GM18951 (cell line): Measurements from ENCODE around the gene LUZP1.

Experiments
- POLR2A ChIP-seq: IDR thresholded peaks from 4 replicates; pipeline ENCODE4 v1.6.1; 2011; ENCODE audit warnings: mild to moderate bottlenecking; ENCODE audit not compliant: insufficient read length, insufficient read depth; ENCODE audit errors: extremely low read depth
- in situ Hi-C: fragments of 300-500 bp; cut with MboI; formaldehyde crosslinking; loops from one replicate; pipeline ENCODE4 v1.12.0; 2022; ENCODE audit warnings: low sequenced_read_pairs, mixed read lengths, inconsistent platforms; ENCODE audit not compliant: unreplicated experiment

LUZP1 gene

DNA sequence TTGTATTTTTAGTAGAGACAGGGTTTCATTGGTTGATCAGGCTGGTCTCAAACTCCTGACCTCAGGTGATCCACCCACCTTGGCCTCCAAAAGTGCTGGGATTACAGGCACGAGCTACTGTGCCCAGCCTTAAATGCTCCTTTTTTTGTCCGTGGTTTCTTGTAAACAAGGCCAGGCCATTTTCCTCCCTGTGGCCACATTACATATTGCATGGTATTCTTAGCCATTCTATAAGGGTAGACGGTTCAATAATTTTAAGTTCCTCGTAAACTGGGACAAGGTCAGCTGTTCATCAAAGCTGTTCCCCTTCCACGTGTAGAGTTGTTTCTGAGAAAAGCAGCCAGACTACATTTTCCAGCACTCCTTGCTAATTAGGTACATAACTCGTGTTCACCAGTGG lies 10.3 kb upstream of the LUZP1 start:
- in situ Hi-C loops: no loop called here
- TF ChIP-seq POLR2A: no peak

DNA sequence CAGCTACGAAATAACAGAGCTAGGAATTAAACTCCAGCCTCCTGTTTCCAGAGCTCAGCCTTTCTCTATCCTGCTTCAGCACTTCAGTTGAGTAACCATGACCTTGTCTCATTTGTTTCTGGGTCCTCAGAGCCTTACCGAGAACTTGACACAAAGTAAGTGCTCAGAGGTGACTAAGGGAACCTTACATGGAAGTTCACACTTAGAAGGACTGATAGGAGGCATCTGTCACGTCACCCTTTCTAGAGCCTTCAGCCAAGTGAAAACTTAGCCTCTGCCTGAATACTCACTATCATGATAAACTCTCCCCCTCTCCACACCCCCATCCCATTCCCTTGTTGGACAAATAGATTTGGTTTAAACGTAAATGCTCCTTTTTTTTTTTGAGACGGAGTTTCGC lies 9.8 kb upstream of the LUZP1 start:
- no peak for TF ChIP-seq POLR2A
- in situ Hi-C loops: no loop called here

DNA sequence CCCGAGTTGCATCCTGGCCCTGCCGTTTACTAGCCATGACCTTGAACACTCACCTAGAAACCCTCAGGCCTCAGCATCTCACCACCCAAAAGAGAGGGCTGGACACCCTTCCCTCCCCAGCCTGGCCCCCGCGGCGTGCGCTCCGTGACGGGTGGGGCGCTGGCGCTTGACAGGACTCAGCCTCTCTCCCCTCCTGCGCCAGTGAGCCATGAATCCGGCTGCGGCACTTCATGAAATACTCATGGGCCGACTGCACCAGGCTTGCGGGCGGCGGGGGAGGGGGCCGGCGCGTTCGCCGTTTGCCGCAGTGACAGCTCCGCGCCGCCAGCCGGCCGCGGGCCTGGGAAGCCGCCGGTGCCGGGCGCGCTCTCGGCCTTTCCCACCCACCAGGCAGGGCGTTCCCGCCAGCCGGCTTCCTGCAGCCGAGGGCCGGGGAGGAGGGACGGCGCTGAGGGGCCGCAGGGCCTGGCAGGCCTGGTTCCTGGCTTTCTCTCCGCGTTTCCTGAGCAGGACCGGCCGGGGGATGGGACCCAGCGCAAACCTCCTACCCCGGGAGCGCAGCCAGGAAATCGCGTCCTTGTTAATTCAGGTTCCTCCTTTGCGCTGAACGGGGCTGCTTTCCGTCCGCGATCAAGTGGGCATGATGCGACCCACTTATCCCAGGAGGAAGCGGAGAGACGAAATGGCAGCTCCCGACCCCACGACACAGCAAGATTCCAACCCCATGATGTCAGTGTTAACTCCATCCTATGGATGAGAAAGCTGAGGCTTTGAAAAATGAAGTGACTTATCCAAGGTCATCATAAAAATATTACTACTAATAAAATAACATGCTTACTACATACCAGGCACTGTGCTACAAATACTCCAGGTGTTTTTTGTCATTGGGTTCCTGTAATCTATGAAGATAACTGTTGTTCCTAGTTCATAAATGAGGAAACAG lies 9.1 kb upstream of the LUZP1 start:
- TF ChIP-seq POLR2A: peak; percentile 51
- in situ Hi-C loops: no loop called here

DNA sequence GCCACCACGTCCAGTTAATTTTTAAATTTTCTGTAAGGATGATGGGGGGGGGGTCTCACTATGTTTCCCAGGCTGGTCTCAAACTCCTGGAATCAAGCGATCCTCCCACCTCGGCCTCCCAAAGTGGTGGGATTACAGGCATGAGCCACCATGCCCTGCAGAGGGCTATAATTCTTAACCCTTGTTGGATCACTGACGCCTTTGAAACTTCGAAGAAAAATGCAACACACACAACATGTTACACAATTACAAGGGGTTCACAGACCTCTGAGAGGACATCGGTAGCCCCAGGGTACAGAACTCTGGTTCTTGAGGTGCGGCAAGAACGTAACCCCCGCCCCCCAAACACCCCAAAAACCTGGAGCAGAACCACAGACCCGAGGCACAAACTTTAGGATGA lies 8.4 kb upstream of the LUZP1 start:
- no peak for TF ChIP-seq POLR2A
- in situ Hi-C loops: no loop called here

- no peak for TF ChIP-seq POLR2A
- in situ Hi-C loops: no loop called here
Measured at GRCh38 chr1:23174426-23175110, 5.9 kb upstream of the LUZP1 start.

GRCh38 chr1:23171181-23171755 lies 2.6 kb upstream of the LUZP1 start:
- in situ Hi-C loops: no loop called here
- TF ChIP-seq POLR2A: no peak

DNA sequence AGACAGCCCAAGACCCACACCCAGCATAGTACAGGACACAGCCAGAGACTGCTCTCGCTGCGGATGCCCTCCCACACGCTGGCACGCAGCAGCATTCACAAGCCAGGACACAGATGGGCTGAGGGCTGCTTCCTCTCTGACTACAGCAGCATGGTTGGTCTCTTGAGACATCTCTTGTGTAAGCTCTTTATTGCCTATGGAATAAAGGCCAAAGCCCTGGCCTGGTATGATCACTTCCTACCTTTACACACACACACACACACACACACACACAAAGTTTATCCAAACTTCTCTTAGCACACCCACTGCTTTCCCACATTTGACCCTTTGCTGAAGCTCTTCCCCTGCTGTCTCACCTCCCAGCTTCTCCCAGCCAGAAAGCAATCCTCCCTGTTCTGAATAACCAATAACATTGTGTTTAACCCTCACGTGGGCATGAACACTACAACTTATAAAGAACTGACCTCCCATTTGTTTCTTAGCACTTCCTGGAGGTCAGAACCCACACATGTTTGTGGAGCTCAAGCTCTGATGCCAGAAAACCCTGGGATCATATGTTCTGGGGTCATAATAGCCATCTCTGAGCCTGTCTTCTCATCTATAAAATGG lies 1.2 kb upstream of the LUZP1 start:
- no peak for TF ChIP-seq POLR2A
- in situ Hi-C loops: loop anchor here (5.0 kb wide), 1 partner anchor 68 kb away; no protein-coding TSS in a partner anchor

DNA sequence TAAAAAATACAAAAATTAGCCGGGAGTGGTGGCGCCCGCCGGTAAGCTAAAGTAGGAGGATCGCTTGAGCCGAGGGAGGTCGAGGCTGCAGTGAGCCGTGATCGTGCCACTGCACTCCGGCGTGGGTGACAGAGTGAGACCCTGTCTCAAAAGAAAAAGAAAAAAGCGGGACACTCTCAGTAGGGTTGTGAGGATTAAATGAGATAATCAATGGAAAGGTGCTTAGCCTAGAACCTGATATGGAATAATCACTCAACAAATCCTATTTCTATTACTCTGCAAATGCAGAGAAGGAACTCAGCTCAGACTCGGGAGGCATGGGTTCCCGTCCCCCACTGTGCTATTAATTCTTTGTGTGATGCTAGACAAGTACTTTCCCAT lies 529 bp upstream of the LUZP1 start:
- no peak for TF ChIP-seq POLR2A
- in situ Hi-C loops: loop anchor here (5.0 kb wide), 1 partner anchor 67 kb away; no protein-coding TSS in a partner anchor

GRCh38 chr1:23168079-23168444 lies 594 bp downstream of the LUZP1 start:
- TF ChIP-seq POLR2A: no peak
- in situ Hi-C loops: loop anchor here (5.0 kb wide), 1 partner anchor 66 kb away; no protein-coding TSS in a partner anchor

DNA sequence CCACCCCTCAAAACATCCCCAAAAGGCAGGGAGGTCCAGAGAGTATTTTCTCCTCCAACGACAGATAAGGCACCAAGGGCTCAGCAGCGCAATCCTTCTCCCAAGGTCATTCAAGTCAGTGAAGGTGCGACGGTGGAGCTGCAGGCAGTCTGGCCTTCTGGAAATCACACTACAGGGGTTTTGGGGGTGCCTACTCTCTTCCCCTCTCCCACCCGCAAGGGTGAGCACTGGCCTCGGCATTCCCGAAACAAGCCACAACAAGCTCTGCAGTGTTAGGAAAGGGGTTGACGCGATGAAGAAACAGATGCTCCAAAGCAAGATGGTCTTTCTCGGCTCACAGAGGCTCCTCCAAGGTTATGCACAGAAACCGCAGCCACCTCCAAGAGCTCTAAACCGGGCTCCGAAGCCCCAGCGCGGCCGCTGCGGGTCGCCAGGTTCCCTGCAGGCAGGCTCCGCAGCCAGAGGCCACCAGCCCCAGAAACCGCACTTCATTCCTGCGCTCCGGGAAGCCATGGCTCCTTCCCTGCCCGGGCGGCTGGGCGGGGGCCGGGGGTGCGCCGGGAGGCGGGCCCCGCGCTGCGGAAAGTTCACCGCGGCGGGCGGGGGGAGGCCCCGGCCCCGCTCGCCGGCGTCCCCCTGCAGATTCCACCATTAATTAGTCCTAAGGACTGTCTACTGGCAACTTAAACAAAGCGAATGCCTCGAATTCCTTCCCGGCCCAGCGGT lies 1.1 kb downstream of the LUZP1 start:
- TF ChIP-seq POLR2A: no peak

GRCh38 chr1:23166854-23167253 lies 1.8 kb downstream of the LUZP1 start:
- in situ Hi-C loops: loop anchor here (5.0 kb wide), 1 partner anchor 65 kb away; no protein-coding TSS in a partner anchor

More for the DNA sequence above, 1.1 kb downstream of the LUZP1 start:
- in situ Hi-C loops: loop anchor here (5.0 kb wide), 1 partner anchor 65 kb away; no protein-coding TSS in a partner anchor

DNA sequence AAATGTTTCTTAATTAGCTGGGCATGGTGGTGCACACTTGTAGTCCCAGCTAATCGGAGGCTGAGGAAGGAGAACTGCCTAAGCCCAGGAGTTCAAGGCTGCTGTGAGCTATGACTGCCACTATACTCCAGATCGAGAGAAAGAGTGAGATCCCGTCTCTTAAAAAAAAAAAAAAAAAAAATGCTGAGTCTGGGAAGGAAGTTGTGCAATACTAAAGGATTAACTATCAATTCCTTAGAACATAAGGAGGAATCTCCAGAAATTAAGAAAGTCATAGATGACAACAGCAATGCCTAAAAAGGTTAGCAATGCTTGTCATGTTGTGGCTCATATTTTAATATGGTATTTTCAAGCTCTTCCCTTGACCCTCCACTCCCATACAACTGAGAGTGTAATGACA lies 5.3 kb downstream of the LUZP1 start:
- in situ Hi-C loops: no loop called here
- TF ChIP-seq POLR2A: no peak

More at GRCh38 chr1:23166854-23167253, 1.8 kb downstream of the LUZP1 start:
- no peak for TF ChIP-seq POLR2A
